ENCODE results near the gene CYTH1. TPM values are rescaled to one million over a fixed set of nuclear protein-coding genes. Genes with fewer than 3 reads are reported as not detected.

CYTH1 gene
- total and polyA plus RNA-seq, 10 of the 15 experiments (the other 5 are each of a cell fraction or from before 2014, with no cell fraction given), result 6.6 to 188 (median 145) TPM

DNA sequence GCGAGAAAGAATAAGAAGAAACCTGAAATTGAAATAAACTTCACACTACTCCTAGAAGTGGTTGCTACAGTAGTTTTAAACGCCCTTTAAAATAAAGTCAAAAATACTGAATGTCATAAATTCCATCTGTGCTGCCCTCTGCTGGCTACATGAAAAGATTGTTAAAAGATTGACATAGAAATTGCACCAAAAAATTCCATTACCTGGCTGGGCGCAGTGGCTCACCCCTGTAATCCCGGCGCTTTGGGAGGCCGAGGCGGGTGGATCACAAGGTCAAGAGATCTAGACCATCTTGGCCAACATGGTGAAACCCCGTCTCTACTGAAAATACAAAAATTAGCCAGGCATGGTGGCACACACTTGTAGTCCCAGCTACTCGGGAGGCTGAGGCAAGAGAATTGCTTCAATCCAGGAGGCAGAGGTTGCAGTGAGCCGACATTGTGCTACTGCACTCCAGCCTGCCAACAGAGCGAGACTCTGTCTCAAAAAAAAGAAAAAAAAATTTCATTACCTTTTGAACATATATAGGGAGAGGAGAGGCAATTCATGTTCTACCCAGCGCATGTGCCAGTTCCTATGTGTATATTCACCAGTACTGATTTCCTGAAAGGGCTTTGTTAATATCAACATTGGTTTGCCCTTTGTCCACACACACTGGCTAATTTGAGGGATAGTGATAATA is 36.5 kb downstream of the CYTH1 start:
- H2AFZ ChIP-seq (ENCODE audit: control insufficient read depth, low read depth, low read length), result no peak overlapping the region
- no peak for ATAC-seq
- H3K4me3 ChIP-seq, result no peak overlapping the region
- H4K20me1 ChIP-seq (ENCODE audit: control insufficient read depth, insufficient read depth), result 0 out of 2 replicates have a peak, but pooled peaks cover 2% of the 10 kb centered on the region
- SMC1A ChIA-PET (ENCODE audit: uncharacterized antibody, unreplicated experiment), result interaction anchor here (0.7 to 4.6 kb wide), 12 partner anchors 10 to 248 kb away, joined by 3 to 41 read pairs (median 5); no protein-coding TSS in a partner anchor
- H3K9me3 ChIP-seq (replicated peaks; ENCODE audit: control insufficient read depth, insufficient read depth, low read length), result no peaks in the 10 kb centered on the region
- RAD21 ChIA-PET (ENCODE audit: unreplicated experiment), result interaction anchor here (0.9 to 6.2 kb wide), 6 partner anchors 9 to 36 kb away, joined by 3 to 58 read pairs (median 5); partner anchors contain the start of gene CYTH1
- no peak for TF ChIP-seq NRF1 (conservative IDR thresholded peaks at IDR 0.05; ENCODE audit: low read depth, low read length)
- peak; percentile 87 for TF ChIP-seq HDGF (IDR thresholded peaks at IDR 0.05)
- no peak for TF ChIP-seq ZSCAN29 (IDR thresholded peaks at IDR 0.05)
- TF ChIP-seq PKNOX1 (IDR thresholded peaks at IDR 0.05), result 0 out of 2 replicates have a peak, but pooled peaks have one; percentile 16
- TF ChIP-seq CTCF (IDR thresholded peaks at IDR 0.05 in 2 of 3, conservative IDR thresholded peaks at IDR 0.05 in 1 of 3; ENCODE audit: control insufficient read depth in 2 of 3, extremely low read depth in 1 of 3, insufficient read depth in 1 of 3, low read depth in 3 of 3, low read length in 3 of 3), result peak; percentile 35 to 51 (median 42); a peak in 4 of 6 replicates
- TF ChIP-seq SMC3 (IDR thresholded peaks at IDR 0.05; ENCODE audit: borderline replicate concordance, low read length), result peak; percentile 45; the same call in 1 of the 2 replicates
- peak; percentile 55 for TF ChIP-seq RAD21 (IDR thresholded peaks at IDR 0.05; ENCODE audit: insufficient read depth, low read depth, low read length)
- in situ Hi-C loops (cut with MboI) (no loop called here), intact Hi-C loops (cut with micrococcal nuclease; ENCODE audit: unreplicated experiment) (loop anchor here (2.0 kb wide), 1 partner anchor 249 kb away; no protein-coding TSS in a partner anchor)
- no peaks in the 10 kb centered on the region for H3K27me3 ChIP-seq (replicated peaks in 1 of 2; ENCODE audit: control insufficient read depth in 2 of 2, insufficient read depth in 2 of 2, low read length in 1 of 2)
- no peak for FAIRE-seq
- H3K4me2 ChIP-seq (ENCODE audit: control insufficient read depth, insufficient read depth), result peak overlapping the region; percentile 51
- POLR2A ChIA-PET, result interaction anchor here (0.6 to 1.1 kb wide), 2 partner anchors 10 to 23 kb away, joined by 3 read pairs; no protein-coding TSS in a partner anchor
- no peak for DNase-seq (ENCODE audit: low read depth, low spot score)
- 0 out of 2 replicates have a peak overlapping the region, but pooled peaks have one; percentile 20 for H3K27ac ChIP-seq (ENCODE audit: control insufficient read depth, insufficient read depth)
- peaks cover 6 to 11% of the 10 kb centered on the region in 2 experiments for H3K36me3 ChIP-seq (ENCODE audit: control insufficient read depth in 2 of 2, insufficient read depth in 2 of 2, low read length in 1 of 2)
- CTCF ChIA-PET, result interaction anchor here (1.6 to 5.0 kb wide), 3 partner anchors 10 to 36 kb away, joined by 9 to 56 read pairs (median 35); no protein-coding TSS in a partner anchor
- H3K4me1 ChIP-seq (ENCODE audit: control insufficient read depth, insufficient read depth, low read length), result peaks cover 72% of the 10 kb centered on the region
- peaks cover 97% of the 10 kb centered on the region for H3K79me2 ChIP-seq (ENCODE audit: control insufficient read depth, insufficient read depth, low read length)
- WGBS (ENCODE audit: insufficient coverage, insufficient replicate concordance, low lambda C conversion rate, missing lambda C conversion rate), result 22% methylated on average over 12 of the region's 12 CpGs
- BruUV-seq (replicated peaks), result no TSS peak
- no peak overlapping the region for H3K9ac ChIP-seq (ENCODE audit: control insufficient read depth, insufficient read depth, low read length)

Measured in GM12878 (cell line).